Left lung (tissue), 10 donors: ENCODE data around the gene RPN1. TPM values are rescaled to one million over a fixed set of nuclear protein-coding genes. Genes with fewer than 3 reads are reported as not detected.

Experiments
- ATAC-seq: fragments of 200-7000 bp; cut with Tn5 transposase; one replicate; pipeline ENCODE4 v1.9.1; 2020; ENCODE audit warnings: moderate library complexity
- DNase-seq, 4 donors: peaks; one replicate each; pipeline ENCODE4 v3.0.0-alpha.2; 2013 to 2020
- H3K27ac ChIP-seq, 2 donors: fragments of 200-600 bp; sonication (generic) in 1 of 2; one replicate each; pipeline versions ENCODE4 v1.5.0 to v1.8.0; 2020 to 2021
- H3K27me3 ChIP-seq, 2 donors: fragments of 200-600 bp; sonication (generic) in 1 of 2; one replicate each; pipeline versions ENCODE4 v1.5.0 to v1.8.0; 2020 to 2021
- H3K36me3 ChIP-seq, 2 donors: fragments of 200-600 bp; sonication (generic) in 1 of 2; one replicate each; pipeline versions ENCODE4 v1.5.0 to v1.8.0; 2020 to 2021
- H3K4me1 ChIP-seq, 2 donors: fragments of 200-600 bp; one replicate each; pipeline ENCODE4 v1.8.0; 2021
- H3K4me3 ChIP-seq, 2 donors: fragments of 200-600 bp; sonication (generic) in 1 of 2; one replicate each; pipeline versions ENCODE4 v1.5.0 to v1.8.0; 2020 to 2021; ENCODE audit warnings: mild to moderate bottlenecking in 1 of 2
- H3K9me3 ChIP-seq, 2 donors: fragments of 200-600 bp; sonication (generic) in 1 of 2; one replicate each; pipeline versions ENCODE4 v1.5.0 to v1.8.0; 2020 to 2021
- intact Hi-C, 2 donors: fragments of 100-400 bp; cut with DNase I; formaldehyde crosslinking; loops; one replicate each; pipeline versions ENCODE4 v1.11.2 to v1.14.2; 2022
- polyA plus RNA-seq, 6 donors: library from polyadenylated mRNA; unstranded; fragments of 120-200 nt; gene quantifications; one replicate each; pipeline ENCODE4 v1.2.1, GENCODE V29; 2013; ENCODE audit not compliant: insufficient read length in 6 of 6
- total RNA-seq, 2 donors: library from RNA; stranded (reverse); fragmentation: NEBNext Ultra II Directional; extraction: Animal tissue kit (Norgen Biotek cat#: 25700); gene quantifications; one replicate each; pipeline ENCODE4 v1.2.1, GENCODE V29; 2021
- TF ChIP-seq, protein P1 (sequence below), 2 donors: fragments of 200-600 bp; sonication (generic) in 1 of 2; IDR thresholded peaks; one replicate each; pipeline versions ENCODE4 v1.5.0 to v1.8.0; 2021; ENCODE audit warnings: antibody characterized with exemption in 2 of 2
- donor health status: DM: no; HTN: yes; CAD: no.
- donor health status: DM: no; HTN: no; CAD: no.

RPN1 gene
- total and polyA plus RNA-seq, 8 donors, result 132 to 294 (median 154) TPM

DNA sequence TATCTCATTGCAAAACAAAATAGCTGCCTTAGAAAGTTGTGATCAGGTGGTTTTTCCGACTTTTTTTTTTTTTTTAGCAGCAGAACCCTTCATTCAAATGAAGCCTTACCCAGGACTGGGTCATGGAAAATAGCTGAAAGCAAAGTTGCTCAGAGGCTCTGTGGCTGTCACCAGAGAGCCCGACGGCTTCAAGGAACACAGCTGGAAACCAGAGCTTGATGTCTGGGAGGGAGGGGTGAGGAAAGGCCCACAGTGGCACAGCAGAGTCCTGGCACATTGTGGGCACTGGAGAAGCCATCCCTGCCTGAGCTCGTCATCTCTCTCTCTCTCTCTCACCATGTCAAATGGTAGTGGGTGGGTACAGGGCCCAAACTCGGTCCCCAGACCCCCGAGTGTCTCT is 77.5 kb downstream of the RPN1 start:
- no peak overlapping the region for H3K4me3 ChIP-seq
- no peak overlapping the region for H3K27ac ChIP-seq
- TF ChIP-seq, protein P1, sequence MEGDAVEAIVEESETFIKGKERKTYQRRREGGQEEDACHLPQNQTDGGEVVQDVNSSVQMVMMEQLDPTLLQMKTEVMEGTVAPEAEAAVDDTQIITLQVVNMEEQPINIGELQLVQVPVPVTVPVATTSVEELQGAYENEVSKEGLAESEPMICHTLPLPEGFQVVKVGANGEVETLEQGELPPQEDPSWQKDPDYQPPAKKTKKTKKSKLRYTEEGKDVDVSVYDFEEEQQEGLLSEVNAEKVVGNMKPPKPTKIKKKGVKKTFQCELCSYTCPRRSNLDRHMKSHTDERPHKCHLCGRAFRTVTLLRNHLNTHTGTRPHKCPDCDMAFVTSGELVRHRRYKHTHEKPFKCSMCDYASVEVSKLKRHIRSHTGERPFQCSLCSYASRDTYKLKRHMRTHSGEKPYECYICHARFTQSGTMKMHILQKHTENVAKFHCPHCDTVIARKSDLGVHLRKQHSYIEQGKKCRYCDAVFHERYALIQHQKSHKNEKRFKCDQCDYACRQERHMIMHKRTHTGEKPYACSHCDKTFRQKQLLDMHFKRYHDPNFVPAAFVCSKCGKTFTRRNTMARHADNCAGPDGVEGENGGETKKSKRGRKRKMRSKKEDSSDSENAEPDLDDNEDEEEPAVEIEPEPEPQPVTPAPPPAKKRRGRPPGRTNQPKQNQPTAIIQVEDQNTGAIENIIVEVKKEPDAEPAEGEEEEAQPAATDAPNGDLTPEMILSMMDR (IDR thresholded peaks at IDR 0.05), result no peak
- H3K9me3 ChIP-seq, result no peaks in the 10 kb centered on the region
- DNase-seq (no peak), ATAC-seq (no peak)
- H3K27me3 ChIP-seq, result peaks cover 0 to 44% of the 10 kb centered on the region in 2 donors
- peaks cover 0 to 18% of the 10 kb centered on the region in 2 donors for H3K4me1 ChIP-seq
- no peaks in the 10 kb centered on the region for H3K36me3 ChIP-seq
- intact Hi-C loops, result no loop called here

DNA sequence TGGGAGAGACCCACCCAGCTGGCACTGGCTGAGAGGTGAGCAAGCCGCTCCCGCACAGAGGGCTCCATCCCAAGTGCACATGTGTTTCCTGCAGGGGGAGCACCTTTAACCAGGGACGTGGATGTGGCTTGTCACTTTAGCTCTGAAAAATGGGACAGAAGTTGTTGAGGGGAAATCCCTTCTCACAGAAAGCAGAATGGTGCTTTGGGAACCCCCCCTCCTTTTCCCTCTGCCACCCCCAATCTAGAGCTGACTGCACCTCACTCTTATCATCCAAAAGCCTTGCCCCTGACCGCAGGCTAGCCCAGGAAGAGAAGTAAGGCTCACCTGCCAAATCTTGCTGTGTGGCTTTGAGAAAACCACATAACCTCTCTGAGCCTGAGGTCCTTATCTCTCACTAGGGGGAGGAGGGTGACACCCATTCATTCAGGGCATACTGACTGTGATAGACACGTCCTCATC is 77.9 kb downstream of the RPN1 start:
- H3K4me3 ChIP-seq, result no peak overlapping the region
- H3K36me3 ChIP-seq, result no peaks in the 10 kb centered on the region
- H3K27me3 ChIP-seq, result peaks cover 0 to 44% of the 10 kb centered on the region in 2 donors
- no peaks in the 10 kb centered on the region for H3K9me3 ChIP-seq
- intact Hi-C loops, result no loop called here
- ATAC-seq (peak; percentile 43), DNase-seq (no peak)
- no peak overlapping the region for H3K27ac ChIP-seq
- H3K4me1 ChIP-seq, result peaks cover 0 to 18% of the 10 kb centered on the region in 2 donors
- TF ChIP-seq, protein P1 (IDR thresholded peaks at IDR 0.05), result no peak

DNA sequence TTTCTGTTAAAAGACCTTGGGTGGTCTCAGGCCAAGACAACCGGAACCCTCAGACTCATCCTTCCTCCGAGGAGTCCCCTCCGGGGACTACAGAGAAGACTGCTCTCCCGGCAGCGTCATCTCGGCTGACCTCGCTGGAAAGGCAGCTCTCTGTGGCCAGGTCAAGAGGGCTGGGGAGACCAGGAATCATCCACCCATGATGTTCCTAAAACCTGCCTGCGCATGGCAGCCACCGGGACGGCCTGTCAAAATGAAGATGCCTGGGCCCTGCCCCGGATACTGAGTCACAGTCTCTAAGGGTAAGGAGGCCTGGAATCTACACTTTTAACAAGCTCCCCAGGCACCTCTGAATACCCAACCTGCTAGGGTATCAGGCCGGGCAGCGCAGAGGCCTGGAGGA is 78.6 kb downstream of the RPN1 start:
- DNase-seq (no peak), ATAC-seq (no peak)
- TF ChIP-seq, protein P1 (IDR thresholded peaks at IDR 0.05), result no peak
- no peaks in the 10 kb centered on the region for H3K36me3 ChIP-seq
- peaks cover 0 to 39% of the 10 kb centered on the region in 2 donors for H3K27me3 ChIP-seq
- no peak overlapping the region for H3K4me3 ChIP-seq
- peaks cover 0 to 18% of the 10 kb centered on the region in 2 donors for H3K4me1 ChIP-seq
- intact Hi-C loops, result no loop called here
- no peaks in the 10 kb centered on the region for H3K9me3 ChIP-seq
- no peak overlapping the region for H3K27ac ChIP-seq

Other genes with a start within 250 kb of the RPN1 start
- gene DNAJB8, start 183.9 kb downstream of the RPN1 start, total RNA-seq, result not detected
- gene DNAJB8, start 183.9 kb downstream of the RPN1 start, polyA plus RNA-seq, result not detected
- gene GATA2, start 157.6 kb downstream of the RPN1 start, total RNA-seq, result 10 to 100 TPM; 16.5 to 43.0 TPM
- 10 to 100 TPM in 4 of 6 donors, 1 to 10 TPM in 2; 9.2 to 17.2 (median 13.0) TPM for gene GATA2, start 157.6 kb downstream of the RPN1 start, polyA plus RNA-seq
- gene RAB7A, start 75.4 kb upstream of the RPN1 start, total RNA-seq, result 100 to 1,000 TPM; 253 to 336 TPM
- gene RAB7A, start 75.4 kb upstream of the RPN1 start, polyA plus RNA-seq, result 100 to 1,000 TPM; 162 to 202 (median 191) TPM
- gene ACAD9, start 228.8 kb upstream of the RPN1 start, total RNA-seq, result 10 to 100 TPM; 38.6 to 43.2 TPM
- 10 to 100 TPM; 41.6 to 46.4 (median 44.3) TPM for gene ACAD9, start 228.8 kb upstream of the RPN1 start, polyA plus RNA-seq